Ovary (tissue), 3 donors: ENCODE measurements around the gene ZNF493.

Experiments
- CTCF ChIP-seq, 3 donors: fragments of 450-650 bp in 2 of 3; fragments of 200-600 bp in 1 of 3; IDR thresholded peaks; one replicate each; pipeline versions ENCODE4 v1.5.1 to v1.8.0; 2016 to 2022; ENCODE audit warnings: antibody characterized with exemption in 3 of 3, mild to moderate bottlenecking in 1 of 3
- EP300 ChIP-seq: sonication (generic); formaldehyde crosslinking; IDR thresholded peaks from one replicate; pipeline ENCODE4 v1.6.1; 2017; ENCODE audit warnings: antibody characterized with exemption
- POLR2A ChIP-seq: fragments of 450-650 bp; IDR thresholded peaks from one replicate; pipeline ENCODE4 v1.6.1; 2017; ENCODE audit warnings: antibody characterized with exemption, mild to moderate bottlenecking, moderate library complexity
- donor health status: DM: no; HTN: no; CAD: no.

- TF ChIP-seq POLR2A (no peak), CTCF (IDR thresholded peaks at IDR 0.05) (no peak), EP300 (no peak)
Observed at GRCh38 chr19:21468791-21469190, 71.9 kb downstream of the ZNF493 start.
